GM19023 (cell line): Measurements from ENCODE around the gene ENHO.
"Not testable (repeated sequence)": the region's sequence is repeated elsewhere in the genome, so short reads cannot be mapped to it uniquely, and the experiment has no call there.

ENCODE experiments used
- ATAC-seq: cut with Tn5 transposase; IDR thresholded peaks from one replicate; pipeline ENCODE4 v1.9.1; 2021; ENCODE audit warnings: mild to moderate bottlenecking, moderate library complexity; ENCODE audit not compliant: unreplicated experiment

The ENHO gene

DNA sequence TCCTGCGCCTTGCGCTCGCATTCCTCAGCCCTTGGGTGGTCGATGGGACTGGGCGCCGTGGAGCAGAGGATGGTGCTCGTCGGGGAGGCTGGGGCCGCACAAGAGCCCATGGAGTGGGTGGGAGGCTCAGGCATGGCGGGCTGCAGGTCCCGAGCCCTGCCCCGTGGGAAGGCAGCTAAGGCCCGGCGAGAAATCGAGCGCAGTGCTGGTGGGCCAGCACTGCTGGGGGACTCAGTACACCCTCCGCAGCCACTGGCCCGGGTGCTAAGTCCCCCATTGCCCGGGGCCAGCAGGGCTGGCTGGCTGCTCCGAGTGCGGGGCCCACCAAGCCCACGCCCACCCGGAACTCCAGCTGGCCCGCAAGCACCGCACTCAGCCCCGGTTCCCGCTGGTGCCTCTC is 40.0 kb downstream of the ENHO start:
- ATAC-seq: not testable (repeated sequence)

DNA sequence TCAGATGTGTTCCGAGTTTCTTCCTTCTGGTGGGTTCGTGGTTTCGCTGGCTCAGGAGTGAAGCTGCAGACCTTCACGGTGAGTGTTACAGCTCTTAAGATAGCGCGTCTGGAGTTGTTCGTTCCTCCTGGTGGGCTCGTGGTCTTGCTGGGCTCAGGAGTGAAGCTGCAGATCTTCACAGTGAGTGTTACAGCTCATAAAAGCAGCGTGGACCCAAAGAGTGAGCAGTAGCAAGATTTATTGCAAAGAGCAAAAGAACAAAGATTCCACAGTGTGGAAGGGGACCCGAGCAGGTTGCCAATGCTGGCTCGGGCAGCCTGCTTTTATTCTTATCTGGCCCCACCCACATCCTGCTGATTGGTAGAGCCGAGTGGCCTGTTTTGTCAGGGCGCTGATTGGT is 41.2 kb downstream of the ENHO start:
- not testable (repeated sequence) for ATAC-seq

DNA sequence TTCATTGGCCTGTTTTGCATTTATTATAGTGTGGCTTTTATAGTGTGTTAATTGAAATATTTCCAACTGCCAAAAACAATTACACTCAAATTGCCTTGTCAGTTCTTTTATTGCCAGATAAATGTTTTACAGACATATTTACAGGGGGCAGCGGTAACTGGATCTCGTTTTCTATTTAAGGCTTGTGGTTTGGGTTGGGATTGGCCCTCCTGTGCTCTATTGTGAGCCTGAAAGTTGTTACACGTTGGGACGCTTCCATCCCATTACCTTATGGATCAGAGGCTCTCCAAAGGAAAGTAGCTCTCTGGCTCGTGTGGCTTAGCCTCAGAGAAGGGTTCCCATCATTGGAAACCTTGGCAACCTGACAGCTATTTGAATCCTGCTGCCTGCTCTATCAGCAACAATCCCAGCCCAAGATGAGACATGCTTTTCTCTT is 43.3 kb downstream of the ENHO start:
- no peak for ATAC-seq

DNA sequence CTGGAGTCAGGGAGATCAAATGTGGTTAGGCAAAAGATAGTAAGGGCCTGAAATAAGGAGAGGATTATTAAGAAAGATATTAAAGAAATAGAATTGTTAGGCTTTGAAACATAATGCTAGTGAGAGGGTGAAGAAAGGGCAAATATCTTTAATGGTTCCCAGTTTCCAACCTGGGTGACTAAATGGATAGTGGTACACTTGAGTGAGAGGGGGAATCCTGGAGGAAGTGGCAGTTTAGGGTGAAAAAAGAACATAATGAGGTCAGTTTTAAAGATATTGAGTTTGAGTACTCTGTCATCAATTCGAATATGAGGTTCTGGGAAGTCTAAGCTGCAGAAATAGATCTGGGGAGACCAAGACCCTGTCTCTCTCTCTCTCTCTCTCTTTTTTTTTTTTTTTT is 45.2 kb downstream of the ENHO start:
- ATAC-seq: no peak

DNA sequence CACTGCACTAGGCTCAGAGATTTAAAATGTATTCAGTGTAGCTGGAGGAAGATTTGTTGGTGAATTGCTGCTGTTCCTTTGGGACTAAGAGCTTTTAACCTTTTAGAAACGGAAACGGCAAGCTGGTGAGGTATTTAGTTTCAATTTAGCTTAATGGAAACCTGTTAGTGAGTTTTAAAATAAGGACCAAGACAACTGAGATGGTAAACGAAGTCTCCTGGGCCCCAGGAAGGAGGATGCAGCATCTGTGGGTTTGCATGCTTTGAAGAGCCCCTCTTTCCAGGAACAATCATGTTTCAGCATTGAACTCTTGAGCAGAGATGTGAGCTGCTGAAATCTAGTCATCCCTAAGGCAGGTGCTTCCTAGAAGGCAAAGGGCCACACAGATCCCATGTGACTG is 47.7 kb downstream of the ENHO start:
- ATAC-seq: no peak
